Mesendoderm (in vitro differentiated cells): ENCODE results near the gene TGM4. TPM values are rescaled to one million over a fixed set of nuclear protein-coding genes. Genes with fewer than 3 reads are reported as not detected.

ENCODE experiments used
- DNase-seq: peaks from one replicate; pipeline ENCODE4 v3.0.0; 2013
- H2AK5ac ChIP-seq: 2 replicates; pipeline ENCODE4 v1.6.1; 2013; ENCODE audit warnings: low read length, inconsistent platforms
- H2BK120ac ChIP-seq: 2 replicates; pipeline ENCODE4 v1.6.1; 2013; ENCODE audit warnings: low read depth, mild to moderate bottlenecking, low read length, moderate library complexity, mixed read lengths
- H2BK15ac ChIP-seq: replicated peaks from 2 replicates; pipeline ENCODE4 v1.6.1; 2013; ENCODE audit warnings: low read depth, mild to moderate bottlenecking, moderate library complexity
- H2BK5ac ChIP-seq: 2 replicates; pipeline ENCODE4 v1.6.1; 2013; ENCODE audit warnings: low read length, inconsistent platforms
- H3K18ac ChIP-seq: 2 replicates; pipeline ENCODE4 v1.6.1; 2013; ENCODE audit warnings: mild to moderate bottlenecking, low read length, mixed read lengths
- H3K23ac ChIP-seq: one replicate; pipeline ENCODE4 v1.6.1; 2013; ENCODE audit warnings: low read length
- H3K27ac ChIP-seq: 2 replicates; pipeline ENCODE4 v1.5.1; 2013; ENCODE audit warnings: low read depth, mild to moderate bottlenecking, inconsistent platforms, low read length, moderate library complexity
- H3K27me3 ChIP-seq: 2 replicates; pipeline ENCODE4 v1.6.1; 2013; ENCODE audit warnings: low read length, control low read depth, mild to moderate bottlenecking, inconsistent platforms; ENCODE audit not compliant: insufficient read depth, poor library complexity
- H3K36me3 ChIP-seq: 2 replicates; pipeline ENCODE4 v1.6.1; 2013; ENCODE audit warnings: low read length, inconsistent platforms; ENCODE audit not compliant: control insufficient read depth, insufficient read depth
- H3K4ac ChIP-seq: one replicate; pipeline ENCODE4 v1.6.1; 2013; ENCODE audit warnings: low read depth, mild to moderate bottlenecking, low read length, moderate library complexity
- H3K4me1 ChIP-seq: 2 replicates; pipeline ENCODE4 v1.6.1; 2013; ENCODE audit warnings: low read depth, low read length, inconsistent platforms; ENCODE audit not compliant: control insufficient read depth
- H3K4me2 ChIP-seq: 2 replicates; pipeline ENCODE4 v1.6.1; 2013; ENCODE audit warnings: low read length
- H3K4me3 ChIP-seq: 2 replicates; pipeline ENCODE4 v1.5.1; 2013; ENCODE audit warnings: mild to moderate bottlenecking, low read length
- H3K56ac ChIP-seq: one replicate; pipeline ENCODE4 v1.6.1; 2013; ENCODE audit warnings: low read length
- H3K79me1 ChIP-seq: 2 replicates; pipeline ENCODE4 v1.6.1; 2013; ENCODE audit warnings: low read length, inconsistent platforms
- H3K79me2 ChIP-seq: 2 replicates; pipeline ENCODE4 v1.6.1; 2013; ENCODE audit warnings: mild to moderate bottlenecking, low read length; ENCODE audit not compliant: control insufficient read depth, insufficient read depth
- H3K9ac ChIP-seq: 2 replicates; pipeline ENCODE4 v1.6.1; 2013; ENCODE audit warnings: low read length, inconsistent platforms
- H4K5ac ChIP-seq: one replicate; pipeline ENCODE4 v1.6.1; 2013; ENCODE audit warnings: low read length
- H4K8ac ChIP-seq: one replicate; pipeline ENCODE4 v1.6.1; 2013; ENCODE audit warnings: low read depth, mild to moderate bottlenecking, control low read depth, low read length, moderate library complexity
- WGBS: extraction: QIAGEN DNeasy Blood & Tissue Kit; methylation state at CpG from one replicate; pipeline ENCODE4 v1.1.7; 2013; ENCODE audit warnings: low lambda C conversion rate, missing lambda C conversion rate; ENCODE audit not compliant: insufficient coverage; ENCODE audit errors: extremely low coverage; 5-methylcytosine and 5-hydroxymethylcytosine counted together
- polyA plus RNA-seq, 2 experiments: library from polyadenylated mRNA; stranded (reverse); fragments of 200-250 nt; gene quantifications; one replicate each; pipeline ENCODE4 v1.2.3, GENCODE V29; 2013

The TGM4 gene
- 0.31 TPM for polyA plus RNA-seq (2013, experiment 1 of 2)
- polyA plus RNA-seq (2013, experiment 2 of 2), result 0.28 TPM

GRCh38 chr3:44874308-44874707 is at the start of gene TGM4:
TGM4 (plus strand) TSS chr3:44874608; CDS start chr3:44874679, 71 bp downstream.
- Histone ChIP-seq H2BK15ac (no peak within 1 kb of the TSS), H3K36me3 (no peaks in the 10 kb centered on the region), H2BK5ac (no peak within 1 kb of the TSS), H3K56ac (no peak within 1 kb of the TSS), H3K9ac (no peak within 1 kb of the TSS), H3K18ac (no peak within 1 kb of the TSS), H3K4me2 (no peak within 1 kb of the TSS), H3K79me2 (no peaks in the 10 kb centered on the region), H3K79me1 (no peaks in the 10 kb centered on the region), H3K27me3 (no peaks in the 10 kb centered on the region), H3K4me3 (no peak within 1 kb of the TSS), H3K27ac (no peak within 1 kb of the TSS), H3K23ac (no peak within 1 kb of the TSS), H4K8ac (no peak within 1 kb of the TSS), H3K4ac (no peak within 1 kb of the TSS), H2BK120ac (no peak within 1 kb of the TSS), H4K5ac (no peak within 1 kb of the TSS), H3K4me1 (no peaks in the 10 kb centered on the region), H2AK5ac (no peak within 1 kb of the TSS)
- WGBS, result no CpG with 5 or more reads among the region's 5 CpGs
- DNase-seq, result no peak

- Histone ChIP-seq H4K5ac (no peak overlapping the region), H3K4me3 (no peak overlapping the region), H2AK5ac (no peak overlapping the region), H3K27me3 (no peaks in the 10 kb centered on the region), H3K18ac (no peak overlapping the region), H3K56ac (no peak overlapping the region), H3K4me1 (no peaks in the 10 kb centered on the region), H3K79me2 (no peaks in the 10 kb centered on the region), H2BK5ac (no peak overlapping the region), H3K27ac (no peak overlapping the region), H2BK15ac (no peak overlapping the region), H4K8ac (no peak overlapping the region), H3K4ac (no peak overlapping the region), H3K79me1 (no peaks in the 10 kb centered on the region), H3K36me3 (no peaks in the 10 kb centered on the region), H3K9ac (no peak overlapping the region), H2BK120ac (no peak overlapping the region), H3K4me2 (no peak overlapping the region), H3K23ac (no peak overlapping the region)
- DNase-seq, result no peak
- WGBS, result no CpG with 5 or more reads among the region's 2 CpGs
Observed at GRCh38 chr3:44825264-44825925, 49.0 kb upstream of the TGM4 start.

GRCh38 chr3:44827196-44827595 is 47.2 kb upstream of the TGM4 start:
- Histone ChIP-seq H4K8ac (no peak overlapping the region), H4K5ac (no peak overlapping the region), H2BK120ac (no peak overlapping the region), H3K79me2 (no peaks in the 10 kb centered on the region), H3K4me1 (no peaks in the 10 kb centered on the region), H3K4me3 (no peak overlapping the region), H3K27me3 (no peaks in the 10 kb centered on the region), H3K36me3 (peaks cover 2% of the 10 kb centered on the region), H3K18ac (no peak overlapping the region), H3K9ac (no peak overlapping the region), H3K4me2 (no peak overlapping the region), H2AK5ac (no peak overlapping the region), H3K4ac (no peak overlapping the region), H3K79me1 (no peaks in the 10 kb centered on the region), H2BK15ac (no peak overlapping the region), H3K56ac (no peak overlapping the region), H3K23ac (no peak overlapping the region), H2BK5ac (no peak overlapping the region), H3K27ac (no peak overlapping the region)
- no CpG with 5 or more reads among the region's 3 CpGs for WGBS
- DNase-seq, result no peak

GRCh38 chr3:44831232-44831631 is 43.2 kb upstream of the TGM4 start:
- Histone ChIP-seq H4K5ac (no peak overlapping the region), H4K8ac (no peak overlapping the region), H3K27ac (no peak overlapping the region), H2BK120ac (no peak overlapping the region), H3K27me3 (no peaks in the 10 kb centered on the region), H2AK5ac (no peak overlapping the region), H3K4me2 (no peak overlapping the region), H2BK5ac (no peak overlapping the region), H3K23ac (no peak overlapping the region), H3K4ac (no peak overlapping the region), H3K4me3 (no peak overlapping the region), H3K9ac (no peak overlapping the region), H3K56ac (no peak overlapping the region), H3K4me1 (no peaks in the 10 kb centered on the region), H3K79me1 (no peaks in the 10 kb centered on the region), H3K36me3 (peaks cover 2% of the 10 kb centered on the region), H3K18ac (no peak overlapping the region), H2BK15ac (no peak overlapping the region), H3K79me2 (no peaks in the 10 kb centered on the region)
- DNase-seq, result no peak
- 100% methylated on average over 1 of the region's 5 CpGs for WGBS

- Histone ChIP-seq H4K8ac (no peak overlapping the region), H3K36me3 (peaks cover 2% of the 10 kb centered on the region), H3K23ac (no peak overlapping the region), H3K18ac (no peak overlapping the region), H2BK120ac (no peak overlapping the region), H4K5ac (no peak overlapping the region), H3K4me2 (no peak overlapping the region), H3K4me3 (no peak overlapping the region), H3K79me1 (no peaks in the 10 kb centered on the region), H3K79me2 (no peaks in the 10 kb centered on the region), H3K4me1 (no peaks in the 10 kb centered on the region), H2AK5ac (no peak overlapping the region), H2BK5ac (no peak overlapping the region), H3K27ac (no peak overlapping the region), H3K9ac (no peak overlapping the region), H3K4ac (no peak overlapping the region), H2BK15ac (no peak overlapping the region), H3K27me3 (no peaks in the 10 kb centered on the region), H3K56ac (no peak overlapping the region)
- no CpG with 5 or more reads among the region's 1 CpG for WGBS
- no peak for DNase-seq
Observed at GRCh38 chr3:44832032-44832431, 42.4 kb upstream of the TGM4 start.

- no peak overlapping the region for H3K27ac ChIP-seq
- no peaks in the 10 kb centered on the region for H3K4me1 ChIP-seq
- no peak overlapping the region for H2BK5ac ChIP-seq
- H4K8ac ChIP-seq, result no peak overlapping the region
- no peak overlapping the region for H3K9ac ChIP-seq
- no peak overlapping the region for H3K4me3 ChIP-seq
- no peak overlapping the region for H3K4ac ChIP-seq
- no peak overlapping the region for H3K23ac ChIP-seq
- no peaks in the 10 kb centered on the region for H3K79me1 ChIP-seq
- no peaks in the 10 kb centered on the region for H3K79me2 ChIP-seq
- WGBS, result no CpG with 5 or more reads among the region's 2 CpGs
- H4K5ac ChIP-seq, result no peak overlapping the region
- no peaks in the 10 kb centered on the region for H3K27me3 ChIP-seq
- H3K56ac ChIP-seq, result no peak overlapping the region
- no peak overlapping the region for H3K18ac ChIP-seq
- no peak overlapping the region for H2BK120ac ChIP-seq
- no peak overlapping the region for H3K4me2 ChIP-seq
- no peak overlapping the region for H2BK15ac ChIP-seq
- no peak overlapping the region for H2AK5ac ChIP-seq
- no peak for DNase-seq
- peaks cover 2% of the 10 kb centered on the region for H3K36me3 ChIP-seq
Observed at GRCh38 chr3:44832965-44833364, 41.4 kb upstream of the TGM4 start.
